ENCODE results near the gene TMEM258. TPM values are rescaled to one million over a fixed set of nuclear protein-coding genes. Genes with fewer than 3 reads are reported as not detected.

TMEM258 gene
- total RNA-seq (2014; rRNA removed; shearing (Covaris generic)), result 61.1 and 70.8 TPM in 2 replicates

- peak; percentile 94 for DNase-seq (ENCODE audit: low read depth)
Measured at GRCh38 chr11:61792310-61793082, at the start of gene TMEM258, which contains the start of gene FEN1. TSS of gene TMEM258 (minus strand) at chr11:61792599. CDS start at chr11:61792558, 41 bp downstream. TSS of gene FEN1 (plus strand) at chr11:61792911. CDS start at chr11:61795362, 2,451 bp downstream.

- DNase-seq (ENCODE audit: low read depth), result no peak
Measured at GRCh38 chr11:61841636-61842527, 49.5 kb upstream of the TMEM258 start.

- no peak for DNase-seq (ENCODE audit: low read depth)
Measured at GRCh38 chr11:61840371-61840770, 48.0 kb upstream of the TMEM258 start.

GRCh38 chr11:61839742-61840141 is 47.3 kb upstream of the TMEM258 start:
- DNase-seq (ENCODE audit: low read depth), result no peak

- DNase-seq (ENCODE audit: low read depth), result no peak
Measured at GRCh38 chr11:61838921-61839320, 46.5 kb upstream of the TMEM258 start.

GRCh38 chr11:61838501-61838900 is 46.1 kb upstream of the TMEM258 start:
- no peak for DNase-seq (ENCODE audit: low read depth)

- DNase-seq (ENCODE audit: low read depth), result no peak
Measured at GRCh38 chr11:61837411-61838005, 45.1 kb upstream of the TMEM258 start.

GRCh38 chr11:61836193-61836592 is 43.8 kb upstream of the TMEM258 start:
- no peak for DNase-seq (ENCODE audit: low read depth)

- DNase-seq (ENCODE audit: low read depth), result peak; percentile 57
Measured at GRCh38 chr11:61834278-61835048, 42.1 kb upstream of the TMEM258 start.

- DNase-seq (ENCODE audit: low read depth), result no peak
Measured at GRCh38 chr11:61833926-61834277, 41.5 kb upstream of the TMEM258 start.

GRCh38 chr11:61833471-61833870 is 41.1 kb upstream of the TMEM258 start:
- DNase-seq (ENCODE audit: low read depth), result no peak

- no peak for DNase-seq (ENCODE audit: low read depth)
Measured at GRCh38 chr11:61832754-61833153, 40.4 kb upstream of the TMEM258 start.

GRCh38 chr11:61832207-61832606 is 39.8 kb upstream of the TMEM258 start:
- DNase-seq (ENCODE audit: low read depth), result no peak

GRCh38 chr11:61830237-61831105 is 38.1 kb upstream of the TMEM258 start:
- DNase-seq (ENCODE audit: low read depth), result no peak

GRCh38 chr11:61829806-61830205 is 37.4 kb upstream of the TMEM258 start:
- no peak for DNase-seq (ENCODE audit: low read depth)

GRCh38 chr11:61828629-61829407 is 36.4 kb upstream of the TMEM258 start:
- peak; percentile 52 for DNase-seq (ENCODE audit: low read depth)

- DNase-seq (ENCODE audit: low read depth), result no peak
Measured at GRCh38 chr11:61828379-61828628, 35.9 kb upstream of the TMEM258 start.

GRCh38 chr11:61827571-61828378 is 35.4 kb upstream of the TMEM258 start, which contains the start of gene FADS2:
TSS of gene FADS2 (plus strand) at chr11:61828300. CDS start at chr11:61828391, 91 bp downstream.
- DNase-seq (ENCODE audit: low read depth), result peak; percentile 84

Measured in Daoy (cell line).